Stimulated activated memory B cell treated with anti-CD40 and anti-IgM and Interleukin-4, amounts not matched to agents 10 μg/mL and 1 μg/mL and 100 μg/mL, for 72 hours (primary cell): ENCODE measurements around the gene WDR36.

ENCODE experiments used
- ATAC-seq: fragments of 150-1000 bp; cut with Tn5 transposase; 2 replicates; pipeline ENCODE4 v1.10.0; 2021
- H3K27ac Mint-ChIP-seq: one replicate; pipeline ENCODE4 v1.8.0; 2022; ENCODE audit warnings: mild to moderate bottlenecking, mixed read lengths
- H3K27me3 Mint-ChIP-seq: one replicate; pipeline ENCODE4 v1.8.0; 2022; ENCODE audit warnings: mixed read lengths
- H3K36me3 Mint-ChIP-seq: one replicate; pipeline ENCODE4 v1.8.0; 2022; ENCODE audit warnings: mixed read lengths
- H3K4me1 Mint-ChIP-seq: one replicate; pipeline ENCODE4 v1.8.0; 2022; ENCODE audit warnings: mixed read lengths
- H3K4me3 Mint-ChIP-seq: one replicate; pipeline ENCODE4 v1.8.0; 2022; ENCODE audit warnings: mild to moderate bottlenecking, moderate library complexity, mixed read lengths
- H3K9me3 Mint-ChIP-seq: one replicate; pipeline ENCODE4 v1.8.0; 2022; ENCODE audit warnings: mixed read lengths

WDR36 gene

GRCh38 chr5:111092062-111092853 lies at the start of gene WDR36:
Gene WDR36, plus strand, starts transcription at chr5:111092348. Its CDS starts 109 bp downstream, at chr5:111092457.
- Mint-ChIP-seq H3K4me3 (peak within 1 kb of the TSS; percentile 89), H3K9me3 (peaks cover 2% of the 10 kb centered on the region), H3K27me3 (peaks cover 21% of the 10 kb centered on the region), H3K27ac (peak within 1 kb of the TSS; percentile 93), H3K36me3 (peaks cover 11% of the 10 kb centered on the region), H3K4me1 (peaks cover 45% of the 10 kb centered on the region)
- ATAC-seq: peak; percentile 97

GRCh38 chr5:111043712-111044506 lies 48.2 kb upstream of the WDR36 start:
- no peak for ATAC-seq
- no peaks in the 10 kb centered on the region for H3K9me3 Mint-ChIP-seq
- H3K27ac Mint-ChIP-seq: no peak overlapping the region
- H3K4me1 Mint-ChIP-seq: no peaks in the 10 kb centered on the region
- H3K36me3 Mint-ChIP-seq: no peaks in the 10 kb centered on the region
- H3K27me3 Mint-ChIP-seq: no peaks in the 10 kb centered on the region
- no peak overlapping the region for H3K4me3 Mint-ChIP-seq

- Mint-ChIP-seq H3K27me3 (peaks cover 60% of the 10 kb centered on the region), H3K4me1 (no peaks in the 10 kb centered on the region), H3K36me3 (no peaks in the 10 kb centered on the region), H3K4me3 (no peak overlapping the region), H3K27ac (no peak overlapping the region), H3K9me3 (peaks cover 3% of the 10 kb centered on the region)
- ATAC-seq: no peak
Observed at GRCh38 chr5:111058064-111058463, 34.1 kb upstream of the WDR36 start.

- Mint-ChIP-seq H3K9me3 (peaks cover 3% of the 10 kb centered on the region), H3K4me3 (no peak overlapping the region), H3K36me3 (no peaks in the 10 kb centered on the region), H3K27ac (no peak overlapping the region), H3K4me1 (no peaks in the 10 kb centered on the region), H3K27me3 (peaks cover 50% of the 10 kb centered on the region)
- no peak for ATAC-seq
Observed at GRCh38 chr5:111060169-111060568, 32.0 kb upstream of the WDR36 start.

- H3K4me3 Mint-ChIP-seq: no peak overlapping the region
- H3K27me3 Mint-ChIP-seq: peaks cover 50% of the 10 kb centered on the region
- H3K9me3 Mint-ChIP-seq: peaks cover 3% of the 10 kb centered on the region
- no peak overlapping the region for H3K27ac Mint-ChIP-seq
- no peaks in the 10 kb centered on the region for H3K4me1 Mint-ChIP-seq
- ATAC-seq: no peak
- H3K36me3 Mint-ChIP-seq: no peaks in the 10 kb centered on the region
Observed at GRCh38 chr5:111061618-111062017, 30.5 kb upstream of the WDR36 start.

- no peak for ATAC-seq
- Mint-ChIP-seq H3K27ac (no peak overlapping the region), H3K4me1 (no peaks in the 10 kb centered on the region)
Observed at GRCh38 chr5:111063709-111064322, 28.3 kb upstream of the WDR36 start.

GRCh38 chr5:111066261-111066938 lies 25.7 kb upstream of the WDR36 start:
- H3K27me3 Mint-ChIP-seq: peaks cover 68% of the 10 kb centered on the region
- ATAC-seq: no peak
- H3K4me3 Mint-ChIP-seq: no peak overlapping the region
- H3K9me3 Mint-ChIP-seq: no peaks in the 10 kb centered on the region
- H3K36me3 Mint-ChIP-seq: no peaks in the 10 kb centered on the region
- H3K27ac Mint-ChIP-seq: no peak overlapping the region
- H3K4me1 Mint-ChIP-seq: peaks cover 9% of the 10 kb centered on the region

More at GRCh38 chr5:111063709-111064322, 28.3 kb upstream of the WDR36 start:
- Mint-ChIP-seq H3K4me3 (no peak overlapping the region), H3K9me3 (peaks cover under 1% of the 10 kb centered on the region), H3K27me3 (peaks cover 51% of the 10 kb centered on the region), H3K36me3 (no peaks in the 10 kb centered on the region)

GRCh38 chr5:111068213-111068612 lies 23.9 kb upstream of the WDR36 start:
- H3K36me3 Mint-ChIP-seq: no peaks in the 10 kb centered on the region
- H3K4me1 Mint-ChIP-seq: peaks cover 18% of the 10 kb centered on the region
- no peak for ATAC-seq
- no peaks in the 10 kb centered on the region for H3K9me3 Mint-ChIP-seq
- no peak overlapping the region for H3K4me3 Mint-ChIP-seq
- H3K27me3 Mint-ChIP-seq: peaks cover 86% of the 10 kb centered on the region
- no peak overlapping the region for H3K27ac Mint-ChIP-seq

- H3K9me3 Mint-ChIP-seq: no peaks in the 10 kb centered on the region
- ATAC-seq: no peak
- H3K27me3 Mint-ChIP-seq: peaks cover 97% of the 10 kb centered on the region
- no peaks in the 10 kb centered on the region for H3K36me3 Mint-ChIP-seq
- H3K27ac Mint-ChIP-seq: no peak overlapping the region
- H3K4me3 Mint-ChIP-seq: no peak overlapping the region
- H3K4me1 Mint-ChIP-seq: peaks cover 22% of the 10 kb centered on the region
Observed at GRCh38 chr5:111069839-111070238, 22.3 kb upstream of the WDR36 start.

- no peak overlapping the region for H3K27ac Mint-ChIP-seq
- no peaks in the 10 kb centered on the region for H3K9me3 Mint-ChIP-seq
- H3K4me3 Mint-ChIP-seq: no peak overlapping the region
- peaks cover 22% of the 10 kb centered on the region for H3K4me1 Mint-ChIP-seq
- ATAC-seq: peak; percentile 52
- H3K27me3 Mint-ChIP-seq: peaks cover 95% of the 10 kb centered on the region
- no peaks in the 10 kb centered on the region for H3K36me3 Mint-ChIP-seq
Observed at GRCh38 chr5:111070272-111071134, 21.6 kb upstream of the WDR36 start.

- no peak for ATAC-seq
- peaks cover 91% of the 10 kb centered on the region for H3K27me3 Mint-ChIP-seq
- peak within 1 kb of the TSS; percentile 78 for H3K4me3 Mint-ChIP-seq
- H3K36me3 Mint-ChIP-seq: no peaks in the 10 kb centered on the region
- H3K27ac Mint-ChIP-seq: no peak within 1 kb of the TSS
- H3K4me1 Mint-ChIP-seq: peaks cover 22% of the 10 kb centered on the region
- no peaks in the 10 kb centered on the region for H3K9me3 Mint-ChIP-seq
Observed at GRCh38 chr5:111071413-111071812, 20.7 kb upstream of the WDR36 start, which contains the start of gene TSLP. Gene TSLP, plus strand, starts transcription at chr5:111071713. Its CDS starts 178 bp downstream, at chr5:111071891.

GRCh38 chr5:111072949-111073682 lies 19.0 kb upstream of the WDR36 start:
- no peak overlapping the region for H3K27ac Mint-ChIP-seq
- H3K4me1 Mint-ChIP-seq: peaks cover 22% of the 10 kb centered on the region
- peak overlapping the region; percentile 78 for H3K4me3 Mint-ChIP-seq
- peak; percentile 64 for ATAC-seq
- H3K9me3 Mint-ChIP-seq: no peaks in the 10 kb centered on the region
- H3K27me3 Mint-ChIP-seq: peaks cover 86% of the 10 kb centered on the region
- H3K36me3 Mint-ChIP-seq: no peaks in the 10 kb centered on the region

- Mint-ChIP-seq H3K4me1 (peaks cover 22% of the 10 kb centered on the region), H3K36me3 (no peaks in the 10 kb centered on the region), H3K4me3 (no peak overlapping the region), H3K27me3 (peaks cover 84% of the 10 kb centered on the region), H3K9me3 (no peaks in the 10 kb centered on the region), H3K27ac (no peak overlapping the region)
- ATAC-seq: no peak
Observed at GRCh38 chr5:111074244-111074643, 17.9 kb upstream of the WDR36 start.
